Liver (tissue), 3 donors: ENCODE results near the gene VWA5B2.

Experiments used
- EGR1 ChIP-seq, 2 donors: IDR thresholded peaks; 2 replicates each; pipeline ENCODE4 v1.6.1; 2016 to 2018; ENCODE audit warnings: antibody characterized with exemption in 2 of 2, low read depth in 2 of 2
- GABPA ChIP-seq, 2 donors: IDR thresholded peaks in 1 of 2; conservative IDR thresholded peaks in 1 of 2; 2 replicates each; pipeline ENCODE4 v1.6.1; 2016; ENCODE audit warnings: antibody characterized with exemption in 2 of 2, mild to moderate bottlenecking in 1 of 2, moderate library complexity in 1 of 2
- RAD21 ChIP-seq, 2 donors: IDR thresholded peaks; 2 replicates each; pipeline ENCODE4 v1.6.1; 2016; ENCODE audit warnings: antibody characterized with exemption in 2 of 2, mild to moderate bottlenecking in 2 of 2
- RXRA ChIP-seq, 2 donors: IDR thresholded peaks; 2 replicates each; pipeline ENCODE4 v1.6.1; 2017 to 2018; ENCODE audit warnings: antibody characterized with exemption in 2 of 2, mild to moderate bottlenecking in 1 of 2
- SP1 ChIP-seq: IDR thresholded peaks from 2 replicates; pipeline ENCODE4 v1.6.1; 2018; ENCODE audit warnings: antibody characterized with exemption, mild to moderate bottlenecking
- TAF1 ChIP-seq: conservative IDR thresholded peaks from 2 replicates; pipeline ENCODE4 v1.6.1; 2016; ENCODE audit warnings: antibody characterized with exemption, mild to moderate bottlenecking
- YY1 ChIP-seq: IDR thresholded peaks from 2 replicates; pipeline ENCODE4 v1.6.1; 2016; ENCODE audit warnings: antibody characterized with exemption, mild to moderate bottlenecking
- ZBTB33 ChIP-seq: IDR thresholded peaks from 2 replicates; pipeline ENCODE4 v1.6.1; 2016; ENCODE audit warnings: antibody characterized with exemption
- TF ChIP-seq, protein P1 (sequence below): fragments of 150-350 bp; IDR thresholded peaks from 2 replicates; pipeline ENCODE4 v1.5.1; 2017; ENCODE audit warnings: improper control_type of control experiment, low read depth, low read length; ENCODE audit not compliant: missing input control
- TF ChIP-seq, protein P2 (sequence below): IDR thresholded peaks from 2 replicates; pipeline ENCODE4 v1.6.1; 2016; ENCODE audit warnings: antibody characterized with exemption
- TF ChIP-seq, protein P3 (sequence below): IDR thresholded peaks from 2 replicates; pipeline ENCODE4 v1.6.1; 2016; ENCODE audit warnings: antibody characterized with exemption, mild to moderate bottlenecking
- donor health status: healthy.
- donor health status: healthy.

GRCh38 chr3:184255291-184256039 is 26.1 kb downstream of the VWA5B2 start:
- TF ChIP-seq, protein P1, sequence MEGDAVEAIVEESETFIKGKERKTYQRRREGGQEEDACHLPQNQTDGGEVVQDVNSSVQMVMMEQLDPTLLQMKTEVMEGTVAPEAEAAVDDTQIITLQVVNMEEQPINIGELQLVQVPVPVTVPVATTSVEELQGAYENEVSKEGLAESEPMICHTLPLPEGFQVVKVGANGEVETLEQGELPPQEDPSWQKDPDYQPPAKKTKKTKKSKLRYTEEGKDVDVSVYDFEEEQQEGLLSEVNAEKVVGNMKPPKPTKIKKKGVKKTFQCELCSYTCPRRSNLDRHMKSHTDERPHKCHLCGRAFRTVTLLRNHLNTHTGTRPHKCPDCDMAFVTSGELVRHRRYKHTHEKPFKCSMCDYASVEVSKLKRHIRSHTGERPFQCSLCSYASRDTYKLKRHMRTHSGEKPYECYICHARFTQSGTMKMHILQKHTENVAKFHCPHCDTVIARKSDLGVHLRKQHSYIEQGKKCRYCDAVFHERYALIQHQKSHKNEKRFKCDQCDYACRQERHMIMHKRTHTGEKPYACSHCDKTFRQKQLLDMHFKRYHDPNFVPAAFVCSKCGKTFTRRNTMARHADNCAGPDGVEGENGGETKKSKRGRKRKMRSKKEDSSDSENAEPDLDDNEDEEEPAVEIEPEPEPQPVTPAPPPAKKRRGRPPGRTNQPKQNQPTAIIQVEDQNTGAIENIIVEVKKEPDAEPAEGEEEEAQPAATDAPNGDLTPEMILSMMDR, result no peak
- TF ChIP-seq, protein P2, sequence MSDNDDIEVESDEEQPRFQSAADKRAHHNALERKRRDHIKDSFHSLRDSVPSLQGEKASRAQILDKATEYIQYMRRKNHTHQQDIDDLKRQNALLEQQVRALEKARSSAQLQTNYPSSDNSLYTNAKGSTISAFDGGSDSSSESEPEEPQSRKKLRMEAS, result no peak
- TF ChIP-seq TAF1, result no peak
- TF ChIP-seq, protein P3, sequence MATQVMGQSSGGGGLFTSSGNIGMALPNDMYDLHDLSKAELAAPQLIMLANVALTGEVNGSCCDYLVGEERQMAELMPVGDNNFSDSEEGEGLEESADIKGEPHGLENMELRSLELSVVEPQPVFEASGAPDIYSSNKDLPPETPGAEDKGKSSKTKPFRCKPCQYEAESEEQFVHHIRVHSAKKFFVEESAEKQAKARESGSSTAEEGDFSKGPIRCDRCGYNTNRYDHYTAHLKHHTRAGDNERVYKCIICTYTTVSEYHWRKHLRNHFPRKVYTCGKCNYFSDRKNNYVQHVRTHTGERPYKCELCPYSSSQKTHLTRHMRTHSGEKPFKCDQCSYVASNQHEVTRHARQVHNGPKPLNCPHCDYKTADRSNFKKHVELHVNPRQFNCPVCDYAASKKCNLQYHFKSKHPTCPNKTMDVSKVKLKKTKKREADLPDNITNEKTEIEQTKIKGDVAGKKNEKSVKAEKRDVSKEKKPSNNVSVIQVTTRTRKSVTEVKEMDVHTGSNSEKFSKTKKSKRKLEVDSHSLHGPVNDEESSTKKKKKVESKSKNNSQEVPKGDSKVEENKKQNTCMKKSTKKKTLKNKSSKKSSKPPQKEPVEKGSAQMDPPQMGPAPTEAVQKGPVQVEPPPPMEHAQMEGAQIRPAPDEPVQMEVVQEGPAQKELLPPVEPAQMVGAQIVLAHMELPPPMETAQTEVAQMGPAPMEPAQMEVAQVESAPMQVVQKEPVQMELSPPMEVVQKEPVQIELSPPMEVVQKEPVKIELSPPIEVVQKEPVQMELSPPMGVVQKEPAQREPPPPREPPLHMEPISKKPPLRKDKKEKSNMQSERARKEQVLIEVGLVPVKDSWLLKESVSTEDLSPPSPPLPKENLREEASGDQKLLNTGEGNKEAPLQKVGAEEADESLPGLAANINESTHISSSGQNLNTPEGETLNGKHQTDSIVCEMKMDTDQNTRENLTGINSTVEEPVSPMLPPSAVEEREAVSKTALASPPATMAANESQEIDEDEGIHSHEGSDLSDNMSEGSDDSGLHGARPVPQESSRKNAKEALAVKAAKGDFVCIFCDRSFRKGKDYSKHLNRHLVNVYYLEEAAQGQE, result no peak
- no peak for TF ChIP-seq RXRA (IDR thresholded peaks at IDR 0.05)
- TF ChIP-seq ZBTB33, result no peak
- TF ChIP-seq RAD21 (IDR thresholded peaks at IDR 0.05), result no peak
- TF ChIP-seq EGR1 (IDR thresholded peaks at IDR 0.05; ENCODE audit: low read depth in 2 of 2), result no peak
- TF ChIP-seq YY1, result no peak
- TF ChIP-seq GABPA (IDR thresholded peaks at IDR 0.05 in 1 of 2, conservative IDR thresholded peaks at IDR 0.05 in 1 of 2), result no peak
- no peak for TF ChIP-seq SP1
